ENCODE results near the gene RAB37.

The RAB37 gene

GRCh38 chr17:74746376-74746775 lies 9.3 kb downstream of the RAB37 start:
- FAIRE-seq, result no peak

DNA sequence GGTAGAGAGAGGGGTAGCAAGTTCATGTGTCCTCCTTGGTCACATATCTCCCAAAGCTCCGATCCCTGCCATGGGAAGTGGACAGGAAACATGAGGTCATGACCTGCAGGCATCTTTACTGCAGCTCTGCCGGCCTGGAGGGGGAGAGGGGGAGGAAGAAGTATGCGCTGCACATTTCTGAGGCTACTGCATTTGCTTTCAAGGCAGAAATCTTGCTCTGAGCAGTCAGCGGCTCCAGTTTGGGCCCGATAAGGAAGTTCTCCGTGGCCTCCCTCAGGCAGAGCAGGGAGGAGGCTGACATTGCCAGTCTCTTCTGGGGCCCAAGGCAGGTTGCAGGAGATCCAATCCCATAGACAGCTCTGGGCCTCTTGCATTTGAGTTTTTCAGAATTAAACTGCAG lies 9.9 kb downstream of the RAB37 start:
- FAIRE-seq, result no peak

DNA sequence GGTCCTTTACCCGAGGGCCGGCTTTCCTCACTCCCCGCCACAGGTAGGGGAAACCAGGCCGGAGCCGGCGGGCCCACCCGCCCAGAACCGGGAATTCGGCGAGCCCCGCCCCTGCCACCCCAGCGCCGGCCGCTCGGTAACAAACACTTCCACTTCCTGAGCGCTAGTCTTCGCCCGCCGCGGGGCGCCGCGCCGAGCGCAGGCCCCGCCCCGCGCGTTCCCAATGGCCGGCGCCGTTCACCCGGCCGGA lies 11.1 kb downstream of the RAB37 start:
- no peak for FAIRE-seq

- no peak for FAIRE-seq
Observed at GRCh38 chr17:74748529-74749278, 11.6 kb downstream of the RAB37 start, which contains the start of gene NHERF1. NHERF1 (plus strand) TSS chr17:74748628; CDS start chr17:74748847, 219 bp downstream.

GRCh38 chr17:74749279-74750038 lies 12.4 kb downstream of the RAB37 start:
- no peak for FAIRE-seq

GRCh38 chr17:74750039-74750326 lies 12.9 kb downstream of the RAB37 start:
- FAIRE-seq, result no peak

- no peak for FAIRE-seq
Observed at GRCh38 chr17:74750327-74751069, 13.4 kb downstream of the RAB37 start.

GRCh38 chr17:74752415-74752814 lies 15.4 kb downstream of the RAB37 start:
- FAIRE-seq, result no peak

GRCh38 chr17:74752822-74753401 lies 15.9 kb downstream of the RAB37 start:
- no peak for FAIRE-seq

GRCh38 chr17:74754832-74755231 lies 17.8 kb downstream of the RAB37 start:
- no peak for FAIRE-seq

GRCh38 chr17:74755533-74755932 lies 18.5 kb downstream of the RAB37 start:
- FAIRE-seq, result no peak

DNA sequence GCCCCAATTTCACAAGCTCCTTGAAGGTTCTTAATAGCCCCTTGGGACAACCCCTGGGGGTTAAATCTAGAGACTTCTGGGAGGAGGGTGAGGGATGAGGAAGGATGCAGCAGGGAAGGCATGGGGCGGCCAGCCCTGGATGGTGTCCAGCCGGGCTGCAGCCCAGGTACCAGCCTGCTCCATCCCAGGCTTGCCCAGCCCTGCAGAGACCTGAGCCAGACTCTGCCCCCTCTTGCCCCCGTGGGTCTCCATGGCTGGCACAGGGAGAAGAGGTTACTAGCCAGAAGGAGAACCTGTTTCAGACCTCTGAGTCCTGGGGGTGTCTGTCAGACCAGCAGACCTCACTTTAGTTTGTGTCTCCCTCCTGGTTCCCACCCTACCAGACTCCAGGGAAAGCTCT lies 19.8 kb downstream of the RAB37 start:
- no peak for FAIRE-seq

GRCh38 chr17:74757502-74757901 lies 20.4 kb downstream of the RAB37 start:
- FAIRE-seq, result no peak

- no peak for FAIRE-seq
Observed at GRCh38 chr17:74757931-74758847, 21.1 kb downstream of the RAB37 start.

DNA sequence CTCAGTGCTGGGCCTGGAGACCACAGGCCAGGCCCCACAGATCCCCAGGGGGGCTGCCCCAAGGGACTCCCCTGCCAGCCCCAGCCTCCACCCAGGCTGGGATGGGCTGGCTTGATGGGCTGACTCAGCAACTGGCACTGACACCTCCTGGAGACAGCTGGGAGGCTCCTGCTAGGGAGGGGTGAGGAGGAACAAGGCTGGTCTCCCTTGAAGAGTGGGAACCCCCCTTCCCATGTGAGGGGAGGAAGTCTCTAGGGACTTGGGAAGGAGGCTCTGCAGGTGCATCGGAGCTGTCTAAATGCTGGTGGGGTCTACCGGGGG lies 21.8 kb downstream of the RAB37 start:
- FAIRE-seq, result no peak

GRCh38 chr17:74759243-74759801 lies 22.3 kb downstream of the RAB37 start:
- FAIRE-seq, result no peak

GRCh38 chr17:74759941-74760340 lies 22.9 kb downstream of the RAB37 start:
- FAIRE-seq, result no peak

DNA sequence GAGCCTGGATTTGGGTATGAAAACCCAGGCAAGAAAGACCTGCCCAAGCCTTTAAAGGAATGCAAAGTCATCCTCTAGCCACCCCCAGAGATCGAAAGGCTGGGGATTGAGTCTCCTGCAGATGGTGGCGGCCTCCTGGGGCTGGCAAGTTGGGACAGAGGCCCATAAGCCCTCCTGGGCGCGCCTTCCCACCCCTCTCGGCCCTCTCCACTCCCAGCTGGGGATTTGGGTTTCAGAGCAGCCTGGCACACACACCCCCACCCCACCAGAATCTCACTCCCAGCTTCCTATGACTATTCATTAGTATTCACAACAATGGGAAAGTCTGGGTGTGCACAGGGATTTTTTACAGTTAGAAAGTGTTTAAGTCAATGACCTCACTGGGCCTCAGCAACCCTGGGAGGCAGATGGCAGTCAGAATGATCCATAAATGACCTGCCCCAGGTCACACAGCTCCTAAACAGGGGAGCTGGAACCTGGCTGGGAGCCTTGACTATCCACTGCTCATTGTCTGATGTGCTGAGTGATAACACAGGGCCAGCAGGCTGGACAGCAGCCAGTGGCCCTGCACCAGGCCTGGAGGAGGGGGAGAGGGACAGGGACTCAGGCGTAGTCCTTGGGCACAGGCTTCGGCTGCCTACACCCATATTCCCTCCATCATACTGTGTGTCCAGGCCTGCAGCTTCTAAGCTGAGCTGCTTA lies 23.5 kb downstream of the RAB37 start:
- no peak for FAIRE-seq

- no peak for FAIRE-seq
Observed at GRCh38 chr17:74761419-74761818, 24.4 kb downstream of the RAB37 start.

GRCh38 chr17:74761931-74762330 lies 24.9 kb downstream of the RAB37 start:
- no peak for FAIRE-seq

GRCh38 chr17:74763565-74764387 lies 26.7 kb downstream of the RAB37 start:
- FAIRE-seq, result no peak

Data from islet of Langerhans (tissue), 1 donor.